Spleen (tissue), 11 donors: ENCODE data around the gene ZER1. TPM values are rescaled to one million over a fixed set of nuclear protein-coding genes. Genes with fewer than 3 reads are reported as not detected.

Experiments
- DNase-seq: peaks from one replicate; pipeline ENCODE4 v3.0.0-alpha.2; 2020
- H3K27ac ChIP-seq, 8 donors: fragments of 200-600 bp; sonication (generic) in 7 of 8; 1 replicate in 4 of 8; 2 replicates in 4 of 8; pipeline versions ENCODE4 v1.5.0 to v1.8.0; 2016 to 2021; ENCODE audit warnings: inconsistent platforms in 4 of 8, mild to moderate bottlenecking in 4 of 8, moderate library complexity in 1 of 8
- H3K27me3 ChIP-seq, 7 donors: fragments of 200-600 bp; sonication (generic) in 6 of 7; replicated peaks in 1 of 7; 1 replicate in 4 of 7; 2 replicates in 3 of 7; pipeline versions ENCODE4 v1.5.0 to v1.8.0; 2016 to 2021; ENCODE audit warnings: inconsistent platforms in 3 of 7, mild to moderate bottlenecking in 1 of 7
- H3K36me3 ChIP-seq, 6 donors: fragments of 200-600 bp; sonication (generic) in 5 of 6; 1 replicate in 4 of 6; 2 replicates in 2 of 6; pipeline versions ENCODE4 v1.5.0 to v1.8.0; 2016 to 2021; ENCODE audit warnings: inconsistent platforms in 2 of 6
- H3K4me1 ChIP-seq, 6 donors: fragments of 200-600 bp; sonication (generic) in 5 of 6; 1 replicate in 3 of 6; 2 replicates in 3 of 6; pipeline versions ENCODE4 v1.5.0 to v1.8.0; 2016 to 2021; ENCODE audit warnings: inconsistent platforms in 3 of 6
- H3K4me3 ChIP-seq, 8 donors: fragments of 200-600 bp; sonication (generic) in 7 of 8; 1 replicate in 4 of 8; 2 replicates in 4 of 8; pipeline versions ENCODE4 v1.5.0 to v1.8.0; 2016 to 2021; ENCODE audit warnings: inconsistent platforms in 4 of 8, mild to moderate bottlenecking in 4 of 8, moderate library complexity in 2 of 8
- H3K9me3 ChIP-seq, 8 donors: fragments of 200-600 bp; sonication (generic) in 7 of 8; 1 replicate in 4 of 8; 2 replicates in 4 of 8; pipeline versions ENCODE4 v1.5.0 to v1.8.0; 2016 to 2021; ENCODE audit warnings: inconsistent platforms in 4 of 8
- CTCF ChIP-seq, 11 experiments: fragments of 200-600 bp in 7 of 11; fragments of 450-650 bp in 4 of 11; sonication (generic) in 4 of 11; IDR thresholded peaks in 8 of 11; conservative IDR thresholded peaks in 3 of 11; 1 replicate in 7 of 11; 2 replicates in 4 of 11; pipeline versions ENCODE4 v1.4.0 to v1.8.0; 2016 to 2021; ENCODE audit warnings: antibody characterized with exemption in 11 of 11, inconsistent platforms in 4 of 11, mild to moderate bottlenecking in 1 of 11
- POLR2A ChIP-seq, 3 donors: fragments of 450-650 bp; IDR thresholded peaks; one replicate each; pipeline ENCODE4 v1.5.1; 2017; ENCODE audit warnings: antibody characterized with exemption in 3 of 3, mild to moderate bottlenecking in 1 of 3
- POLR2AphosphoS5 ChIP-seq, 3 donors: sonication (generic); formaldehyde crosslinking; IDR thresholded peaks; one replicate each; pipeline ENCODE4 v1.5.1; 2017; ENCODE audit warnings: antibody characterized with exemption in 3 of 3
- WGBS, 5 donors: extraction: QIAGEN DNeasy Blood & Tissue Kit in 3 of 5; methylation state at CpG; one replicate each; pipeline versions ENCODE4 v1.1.5 to v1.1.7; 2013 to 2018; 5-methylcytosine and 5-hydroxymethylcytosine counted together
- intact Hi-C: fragments of 100-400 bp; cut with DNase I; formaldehyde crosslinking; loops from one replicate; pipeline ENCODE4 v1.15.0; 2023; ENCODE audit warnings: low total_unique reads
- polyA plus RNA-seq, 3 donors: library from polyadenylated mRNA; stranded (reverse); fragments of 200-250 nt; gene quantifications; one replicate each; pipeline ENCODE4 v1.2.1, GENCODE V29; 2013
- total RNA-seq, 7 donors: library from RNA; depleted of rRNA in 3 of 7; stranded (reverse); fragments of >200 nt in 3 of 7; fragmentation: NEBNext Ultra II Directional in 4 of 7; extraction: Animal tissue kit (Norgen Biotek cat#: 25700) in 4 of 7; gene quantifications; one replicate each; pipeline versions ENCODE4 v1.1.0 to v1.2.1, GENCODE V29; 2016 to 2021
- donor health status: healthy with polysubstance abuse.
- donor health status: DM: no; HTN: no; CAD: no; lungs with moderate emphysema.
- donor health status: DM: no; HTN: no; CAD: no.
- donor health status: Bipolar disorder and iron deficiency.
- donor health status: healthy.
- donor health status: DM: no; HTN: no; CAD: no.
- donor health status: DM: yes; HTN: yes; CAD: no.

Gene ZER1
- total and polyA plus RNA-seq, 10 donors = 10.5 to 65.5 (median 35.1) TPM

GRCh38 chr9:128713411-128713780 is 58.3 kb downstream of the ZER1 start:
- intact Hi-C loops = no loop called here
- Histone ChIP-seq H3K27me3 (no peaks in the 10 kb centered on the region), H3K27ac (no peak overlapping the region), H3K9me3 (no peaks in the 10 kb centered on the region), H3K4me1 (no peaks in the 10 kb centered on the region), H3K36me3 (peaks cover 0 to 60% (median 0%) of the 10 kb centered on the region in 6 donors), H3K4me3 (no peak overlapping the region)
- no peak for DNase-seq
- no peak for TF ChIP-seq CTCF (IDR thresholded peaks at IDR 0.05 in 8 of 11, conservative IDR thresholded peaks at IDR 0.05 in 3 of 11)
- TF ChIP-seq POLR2AphosphoS5 (IDR thresholded peaks at IDR 0.05) = no peak
- no peak for TF ChIP-seq POLR2A (IDR thresholded peaks at IDR 0.05)
- 89 to 93% (median 90%) methylated on average over 7 to 13 of the region's 13 CpGs for WGBS, 5 donors

GRCh38 chr9:128712451-128713410 is 59.0 kb downstream of the ZER1 start:
- DNase-seq = peak; percentile 63

GRCh38 chr9:128707446-128707845 is 64.3 kb downstream of the ZER1 start:
- peak; percentile 34 for DNase-seq
- WGBS, 5 donors = 94 to 99% (median 97%) methylated on average over 8 of the region's 8 CpGs
- H3K27ac ChIP-seq = no peak overlapping the region
- H3K9me3 ChIP-seq = no peaks in the 10 kb centered on the region
- intact Hi-C loops = no loop called here
- H3K36me3 ChIP-seq = peaks cover 0 to 38% (median 0%) of the 10 kb centered on the region in 6 donors
- TF ChIP-seq POLR2AphosphoS5 (IDR thresholded peaks at IDR 0.05) (no peak), POLR2A (IDR thresholded peaks at IDR 0.05) (no peak), CTCF (IDR thresholded peaks at IDR 0.05 in 8 of 11, conservative IDR thresholded peaks at IDR 0.05 in 3 of 11) (no peak)
- peaks cover 0 to 19% (median 12%) of the 10 kb centered on the region in 6 donors for H3K4me1 ChIP-seq
- no peak overlapping the region for H3K4me3 ChIP-seq
- peaks cover 0 to 5% (median 0%) of the 10 kb centered on the region in 7 donors for H3K27me3 ChIP-seq

More at GRCh38 chr9:128712451-128713410, 59.0 kb downstream of the ZER1 start:
- Histone ChIP-seq H3K27ac (no peak overlapping the region), H3K9me3 (no peaks in the 10 kb centered on the region), H3K4me3 (no peak overlapping the region), H3K4me1 (no peaks in the 10 kb centered on the region), H3K36me3 (peaks cover 0 to 63% (median 0%) of the 10 kb centered on the region in 6 donors), H3K27me3 (no peaks in the 10 kb centered on the region)
- TF ChIP-seq CTCF (IDR thresholded peaks at IDR 0.05 in 8 of 11, conservative IDR thresholded peaks at IDR 0.05 in 3 of 11) (no peak), POLR2AphosphoS5 (IDR thresholded peaks at IDR 0.05) (no peak), POLR2A (IDR thresholded peaks at IDR 0.05) (no peak)
- intact Hi-C loops = no loop called here
- WGBS, 5 donors = 92 to 96% (median 94%) methylated on average over 16 to 26 of the region's 26 CpGs
